Mesendoderm (in vitro differentiated cells): ENCODE results near the gene CPAMD8.

Experiments
- DNase-seq: peaks from one replicate; pipeline ENCODE4 v3.0.0; 2013
- H2AK5ac ChIP-seq: 2 replicates; pipeline ENCODE4 v1.6.1; 2013; ENCODE audit warnings: low read length, inconsistent platforms
- H2BK120ac ChIP-seq: 2 replicates; pipeline ENCODE4 v1.6.1; 2013; ENCODE audit warnings: low read depth, mild to moderate bottlenecking, low read length, moderate library complexity, mixed read lengths
- H2BK15ac ChIP-seq: replicated peaks from 2 replicates; pipeline ENCODE4 v1.6.1; 2013; ENCODE audit warnings: low read depth, mild to moderate bottlenecking, moderate library complexity
- H2BK5ac ChIP-seq: 2 replicates; pipeline ENCODE4 v1.6.1; 2013; ENCODE audit warnings: low read length, inconsistent platforms
- H3K18ac ChIP-seq: 2 replicates; pipeline ENCODE4 v1.6.1; 2013; ENCODE audit warnings: mild to moderate bottlenecking, low read length, mixed read lengths
- H3K23ac ChIP-seq: one replicate; pipeline ENCODE4 v1.6.1; 2013; ENCODE audit warnings: low read length
- H3K27ac ChIP-seq: 2 replicates; pipeline ENCODE4 v1.5.1; 2013; ENCODE audit warnings: low read depth, mild to moderate bottlenecking, inconsistent platforms, low read length, moderate library complexity
- H3K27me3 ChIP-seq: 2 replicates; pipeline ENCODE4 v1.6.1; 2013; ENCODE audit warnings: low read length, control low read depth, mild to moderate bottlenecking, inconsistent platforms; ENCODE audit not compliant: insufficient read depth, poor library complexity
- H3K36me3 ChIP-seq: 2 replicates; pipeline ENCODE4 v1.6.1; 2013; ENCODE audit warnings: low read length, inconsistent platforms; ENCODE audit not compliant: control insufficient read depth, insufficient read depth
- H3K4ac ChIP-seq: one replicate; pipeline ENCODE4 v1.6.1; 2013; ENCODE audit warnings: low read depth, mild to moderate bottlenecking, low read length, moderate library complexity
- H3K4me1 ChIP-seq: 2 replicates; pipeline ENCODE4 v1.6.1; 2013; ENCODE audit warnings: low read depth, low read length, inconsistent platforms; ENCODE audit not compliant: control insufficient read depth
- H3K4me2 ChIP-seq: 2 replicates; pipeline ENCODE4 v1.6.1; 2013; ENCODE audit warnings: low read length
- H3K4me3 ChIP-seq: 2 replicates; pipeline ENCODE4 v1.5.1; 2013; ENCODE audit warnings: mild to moderate bottlenecking, low read length
- H3K56ac ChIP-seq: one replicate; pipeline ENCODE4 v1.6.1; 2013; ENCODE audit warnings: low read length
- H3K79me1 ChIP-seq: 2 replicates; pipeline ENCODE4 v1.6.1; 2013; ENCODE audit warnings: low read length, inconsistent platforms
- H3K79me2 ChIP-seq: 2 replicates; pipeline ENCODE4 v1.6.1; 2013; ENCODE audit warnings: mild to moderate bottlenecking, low read length; ENCODE audit not compliant: control insufficient read depth, insufficient read depth
- H3K9ac ChIP-seq: 2 replicates; pipeline ENCODE4 v1.6.1; 2013; ENCODE audit warnings: low read length, inconsistent platforms
- H4K5ac ChIP-seq: one replicate; pipeline ENCODE4 v1.6.1; 2013; ENCODE audit warnings: low read length
- H4K8ac ChIP-seq: one replicate; pipeline ENCODE4 v1.6.1; 2013; ENCODE audit warnings: low read depth, mild to moderate bottlenecking, control low read depth, low read length, moderate library complexity
- WGBS: extraction: QIAGEN DNeasy Blood & Tissue Kit; methylation state at CpG from one replicate; pipeline ENCODE4 v1.1.7; 2013; ENCODE audit warnings: low lambda C conversion rate, missing lambda C conversion rate; ENCODE audit not compliant: insufficient coverage; ENCODE audit errors: extremely low coverage; 5-methylcytosine and 5-hydroxymethylcytosine counted together

Gene CPAMD8

DNA sequence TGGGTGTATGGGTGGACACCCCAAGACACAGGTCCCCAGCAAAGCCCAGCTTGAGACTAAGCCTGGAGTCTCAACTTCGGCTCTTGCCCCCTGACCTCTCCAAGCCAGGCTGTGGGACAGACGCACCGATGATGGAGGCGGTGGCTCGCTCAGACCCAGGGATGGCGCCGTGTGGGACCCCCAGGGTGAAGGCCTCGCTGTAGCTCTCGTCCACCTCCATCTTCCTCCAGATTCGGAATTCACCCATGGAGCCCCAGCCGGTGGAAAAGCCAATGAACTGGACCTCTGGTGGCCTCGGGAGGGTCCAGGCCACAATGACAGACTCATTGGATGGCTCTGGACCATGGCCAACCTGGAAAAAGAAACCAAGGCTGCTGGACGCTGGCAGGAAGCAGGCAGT lies 98.7 kb downstream of the CPAMD8 start:
- H3K4me3 ChIP-seq = no peak overlapping the region
- H3K9ac ChIP-seq = no peak overlapping the region
- no peak overlapping the region for H3K4me2 ChIP-seq
- H3K79me1 ChIP-seq = no peaks in the 10 kb centered on the region
- no peak overlapping the region for H3K18ac ChIP-seq
- H3K4ac ChIP-seq = no peak overlapping the region
- no peaks in the 10 kb centered on the region for H3K36me3 ChIP-seq
- no CpG with 5 or more reads among the region's 13 CpGs for WGBS
- no peak overlapping the region for H4K5ac ChIP-seq
- no peak overlapping the region for H2BK120ac ChIP-seq
- no peaks in the 10 kb centered on the region for H3K27me3 ChIP-seq
- no peak overlapping the region for H2AK5ac ChIP-seq
- no peaks in the 10 kb centered on the region for H3K4me1 ChIP-seq
- H2BK15ac ChIP-seq = no peak overlapping the region
- no peak overlapping the region for H3K23ac ChIP-seq
- H4K8ac ChIP-seq = no peak overlapping the region
- no peak overlapping the region for H3K56ac ChIP-seq
- no peak overlapping the region for H3K27ac ChIP-seq
- no peaks in the 10 kb centered on the region for H3K79me2 ChIP-seq
- no peak overlapping the region for H2BK5ac ChIP-seq
- no peak for DNase-seq

GRCh38 chr19:16922949-16923348 lies 103.7 kb downstream of the CPAMD8 start:
- H4K5ac ChIP-seq = no peak overlapping the region
- H3K18ac ChIP-seq = no peak overlapping the region
- no peak overlapping the region for H4K8ac ChIP-seq
- no peak overlapping the region for H2BK120ac ChIP-seq
- H3K79me1 ChIP-seq = no peaks in the 10 kb centered on the region
- no peak overlapping the region for H3K9ac ChIP-seq
- H3K56ac ChIP-seq = no peak overlapping the region
- no peak overlapping the region for H2BK5ac ChIP-seq
- H3K79me2 ChIP-seq = no peaks in the 10 kb centered on the region
- no peak for DNase-seq
- H3K36me3 ChIP-seq = no peaks in the 10 kb centered on the region
- H2BK15ac ChIP-seq = no peak overlapping the region
- no peak overlapping the region for H3K27ac ChIP-seq
- no peak overlapping the region for H2AK5ac ChIP-seq
- no peak overlapping the region for H3K4me2 ChIP-seq
- H3K4ac ChIP-seq = no peak overlapping the region
- no peak overlapping the region for H3K23ac ChIP-seq
- H3K4me1 ChIP-seq = no peaks in the 10 kb centered on the region
- WGBS = no CpG with 5 or more reads among the region's 13 CpGs
- H3K4me3 ChIP-seq = no peak overlapping the region
- no peaks in the 10 kb centered on the region for H3K27me3 ChIP-seq

GRCh38 chr19:16922592-16922934 lies 104.0 kb downstream of the CPAMD8 start:
- H3K4ac ChIP-seq = no peak overlapping the region
- no peaks in the 10 kb centered on the region for H3K36me3 ChIP-seq
- no peak overlapping the region for H4K8ac ChIP-seq
- H3K79me1 ChIP-seq = no peaks in the 10 kb centered on the region
- no peak overlapping the region for H2BK5ac ChIP-seq
- H3K27me3 ChIP-seq = no peaks in the 10 kb centered on the region
- H2BK15ac ChIP-seq = no peak overlapping the region
- H4K5ac ChIP-seq = no peak overlapping the region
- H3K9ac ChIP-seq = no peak overlapping the region
- H3K56ac ChIP-seq = no peak overlapping the region
- no peak overlapping the region for H2BK120ac ChIP-seq
- H3K4me2 ChIP-seq = no peak overlapping the region
- WGBS = no CpG with 5 or more reads among the region's 1 CpG
- H2AK5ac ChIP-seq = no peak overlapping the region
- DNase-seq = no peak
- no peak overlapping the region for H3K27ac ChIP-seq
- no peak overlapping the region for H3K18ac ChIP-seq
- no peaks in the 10 kb centered on the region for H3K79me2 ChIP-seq
- H3K23ac ChIP-seq = no peak overlapping the region
- no peak overlapping the region for H3K4me3 ChIP-seq
- no peaks in the 10 kb centered on the region for H3K4me1 ChIP-seq

GRCh38 chr19:16921766-16922591 lies 104.6 kb downstream of the CPAMD8 start:
- Histone ChIP-seq H3K27me3 (no peaks in the 10 kb centered on the region), H3K27ac (no peak overlapping the region), H3K79me2 (no peaks in the 10 kb centered on the region), H3K79me1 (no peaks in the 10 kb centered on the region), H3K4ac (no peak overlapping the region), H3K4me3 (no peak overlapping the region), H3K23ac (no peak overlapping the region), H3K56ac (no peak overlapping the region), H3K36me3 (no peaks in the 10 kb centered on the region), H3K18ac (no peak overlapping the region), H4K8ac (no peak overlapping the region), H3K4me2 (no peak overlapping the region), H2BK120ac (no peak overlapping the region), H4K5ac (no peak overlapping the region), H2BK5ac (no peak overlapping the region), H3K4me1 (no peaks in the 10 kb centered on the region), H2AK5ac (no peak overlapping the region), H2BK15ac (no peak overlapping the region), H3K9ac (no peak overlapping the region)
- no CpG with 5 or more reads among the region's 21 CpGs for WGBS
- no peak for DNase-seq

- Histone ChIP-seq H3K4me2 (no peak overlapping the region), H3K79me1 (no peaks in the 10 kb centered on the region), H2AK5ac (no peak overlapping the region), H3K4ac (no peak overlapping the region), H3K23ac (no peak overlapping the region), H3K27me3 (no peaks in the 10 kb centered on the region), H2BK120ac (no peak overlapping the region), H3K79me2 (no peaks in the 10 kb centered on the region), H4K8ac (no peak overlapping the region), H3K18ac (no peak overlapping the region), H3K56ac (no peak overlapping the region), H3K27ac (no peak overlapping the region), H3K4me3 (no peak overlapping the region), H4K5ac (no peak overlapping the region), H3K36me3 (no peaks in the 10 kb centered on the region), H3K9ac (no peak overlapping the region), H2BK5ac (no peak overlapping the region), H3K4me1 (no peaks in the 10 kb centered on the region), H2BK15ac (no peak overlapping the region)
- peak; percentile 13 for DNase-seq
- no CpG with 5 or more reads among the region's 12 CpGs for WGBS
Measured at GRCh38 chr19:16920816-16921529, 105.6 kb downstream of the CPAMD8 start.
